Activated gamma-delta T cell treated with anti-CD3 and anti-CD28 coated beads, Interleukin-2, amount 50 U/mL, for 16 hours (primary cell): ENCODE data around the gene VMP1.
"Not testable (repeated sequence)": the region's sequence is repeated elsewhere in the genome, so short reads cannot be mapped to it uniquely, and the experiment has no call there.

Experiments used
- DNase-seq: peaks from one replicate; pipeline ENCODE4 v3.0.0-alpha.2; 2020; ENCODE audit warnings: low read depth

VMP1 gene

DNA sequence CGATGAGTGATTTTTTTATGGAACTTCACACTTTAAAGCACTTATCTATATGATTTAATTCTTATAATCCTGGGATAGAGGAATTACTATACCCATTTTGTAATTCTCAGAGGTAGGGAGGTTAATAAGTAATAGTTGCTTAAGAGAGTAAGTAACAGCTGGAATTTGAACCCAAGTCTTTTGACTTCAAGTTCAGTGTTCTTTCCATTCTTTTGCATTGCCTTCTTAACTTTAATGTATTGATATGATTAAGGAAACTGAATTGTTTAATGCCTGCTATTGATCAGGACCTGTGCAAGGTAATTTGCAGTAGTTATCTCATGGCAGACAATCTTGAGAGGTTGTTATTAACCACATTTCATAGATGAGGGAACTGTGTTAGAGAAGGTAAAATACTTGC, 106.8 kb downstream of the VMP1 start:
- DNase-seq, result no peak

DNA sequence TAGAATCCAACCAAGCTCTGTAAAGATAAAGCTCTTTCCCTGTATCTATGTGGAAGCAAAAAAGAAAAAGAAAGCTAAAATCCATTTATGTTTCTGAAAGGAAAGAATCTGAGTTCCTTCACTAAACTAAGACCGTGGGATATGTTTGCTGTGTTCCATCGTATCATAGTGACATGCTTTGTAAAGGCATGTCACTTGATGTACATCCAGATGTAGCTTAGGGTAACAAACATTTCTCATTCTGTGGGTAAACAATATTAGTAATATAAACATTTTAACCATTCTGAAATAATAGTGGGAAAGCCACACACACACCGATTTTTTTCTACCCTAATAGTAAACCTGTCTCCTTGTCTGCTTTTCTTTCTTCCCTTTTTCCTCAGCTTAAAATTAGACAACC, 107.2 kb downstream of the VMP1 start:
- no peak for DNase-seq

DNA sequence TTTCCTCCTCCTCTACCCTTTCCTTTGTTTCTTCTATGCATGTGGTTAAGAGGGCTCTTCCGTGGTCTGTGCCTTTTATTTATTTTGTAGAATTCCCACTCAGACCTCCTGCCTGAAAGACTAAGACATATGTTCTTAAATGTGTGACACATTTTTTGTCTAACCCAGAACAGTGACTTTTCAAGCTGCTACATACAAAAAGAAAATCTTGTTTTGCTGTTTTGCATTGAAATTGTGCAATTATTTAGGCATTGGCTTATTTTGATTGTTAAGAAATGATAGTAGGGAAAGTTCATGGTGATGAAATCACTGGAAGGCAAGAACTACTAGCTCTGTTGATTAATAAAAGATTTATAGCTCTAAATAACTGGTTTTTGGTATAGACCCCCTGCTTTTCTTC, 108.5 kb downstream of the VMP1 start:
- DNase-seq, result no peak

DNA sequence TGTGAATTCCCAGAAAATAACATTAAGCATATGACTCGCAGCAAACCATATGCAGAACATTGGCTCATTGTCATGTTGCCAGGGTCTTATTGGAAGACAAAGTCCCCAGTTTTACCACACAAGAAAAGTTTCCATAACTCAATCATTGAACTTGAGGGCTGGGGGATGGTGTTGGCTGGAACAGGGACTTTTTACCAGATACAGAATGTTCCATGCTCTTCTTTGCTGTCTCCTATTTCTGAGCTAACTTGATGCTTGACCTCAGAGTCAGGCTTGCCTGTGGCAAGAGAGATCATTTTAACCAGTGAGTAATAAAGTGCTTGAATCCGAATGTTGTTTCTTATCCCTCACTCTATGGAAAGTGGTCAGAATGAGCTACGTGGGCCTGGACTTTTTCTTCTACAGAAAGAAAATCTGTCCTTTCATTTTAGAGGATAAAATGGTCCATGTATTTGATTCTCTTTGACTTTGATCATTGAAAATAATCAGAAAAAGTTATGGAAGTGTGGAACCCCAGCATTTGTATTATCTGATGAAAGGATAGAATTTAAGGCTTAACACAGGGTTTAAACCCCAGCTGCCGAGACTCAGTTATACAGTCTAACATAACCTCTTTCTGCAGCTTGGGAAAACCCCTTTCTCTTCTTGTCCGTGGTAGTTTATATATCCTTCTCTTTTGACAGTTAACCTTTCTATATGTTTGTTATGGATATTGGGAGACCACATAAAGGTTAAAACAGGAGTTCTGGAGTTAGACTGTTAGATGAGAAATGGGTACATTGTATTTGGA, 118.3 kb downstream of the VMP1 start:
- no peak for DNase-seq

DNA sequence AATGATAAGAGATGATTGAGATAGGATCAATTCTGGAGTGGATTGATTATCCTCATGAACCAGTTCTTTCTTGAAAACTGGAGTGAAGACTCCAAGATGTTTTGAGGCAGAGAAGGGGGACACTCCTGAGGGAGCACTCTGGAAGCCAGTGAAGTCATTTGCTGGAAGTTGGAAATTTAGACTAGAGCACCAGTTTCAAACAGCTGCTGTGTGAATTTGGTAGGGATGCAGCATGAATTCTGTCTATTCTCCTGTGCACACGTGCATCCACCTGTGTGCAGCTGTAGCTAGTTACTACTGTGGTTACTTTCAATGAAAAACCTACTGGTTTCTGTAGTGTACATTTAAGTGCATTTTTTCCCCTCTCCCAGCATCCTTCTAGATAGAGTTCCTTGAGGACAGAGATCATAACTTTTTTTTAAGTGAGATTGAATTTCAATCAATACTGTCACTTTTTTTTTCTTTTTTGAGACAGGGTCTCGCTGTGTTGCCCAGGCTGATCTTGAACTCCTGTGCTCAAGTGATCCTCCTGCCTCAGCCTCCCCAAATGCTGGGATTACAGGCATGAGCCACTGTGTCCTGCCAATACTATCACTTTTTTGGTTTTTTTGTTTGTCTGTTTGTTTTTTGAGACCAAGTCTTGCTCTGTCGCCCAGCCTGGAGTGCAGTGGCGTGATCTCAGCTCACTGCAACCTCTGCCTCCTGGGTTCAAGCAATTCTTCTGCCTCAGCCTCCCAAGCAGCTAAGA, 119.4 kb downstream of the VMP1 start:
- DNase-seq, result no peak

DNA sequence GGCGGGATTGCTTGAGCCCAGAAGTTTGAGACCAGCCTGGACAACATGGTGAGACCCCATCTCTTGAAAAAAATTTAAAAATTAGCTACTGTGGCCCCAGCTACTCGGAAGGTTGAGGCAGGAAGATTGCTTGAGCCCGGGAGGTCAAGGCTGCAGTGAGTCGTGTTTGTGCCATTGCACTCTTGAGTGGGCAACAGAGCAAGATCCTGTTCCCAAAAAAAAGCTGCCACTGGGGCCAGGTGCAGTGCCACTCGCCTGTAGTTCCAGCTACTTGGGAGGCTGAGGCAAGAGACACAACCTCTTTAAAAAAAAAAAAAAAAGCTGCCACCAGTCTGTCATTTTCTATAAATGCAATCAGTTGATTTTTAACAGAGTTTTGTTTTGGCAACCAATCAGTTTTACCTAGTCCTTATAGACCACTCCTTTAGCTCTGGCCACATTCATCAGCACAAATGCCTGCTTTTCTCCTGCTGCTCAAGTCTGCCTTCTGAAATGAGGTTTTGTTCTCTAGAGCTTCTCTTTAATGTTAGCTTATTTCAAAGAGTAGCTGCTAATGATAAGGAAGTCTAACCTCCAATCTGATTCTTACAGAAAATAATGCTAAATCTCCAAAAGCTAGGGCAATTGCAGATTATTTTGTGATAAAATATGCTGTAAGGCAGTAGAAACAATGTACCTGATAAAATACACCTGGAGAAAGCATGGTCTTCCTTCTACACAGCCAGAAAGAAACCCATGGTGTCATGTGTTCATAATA, 120.4 kb downstream of the VMP1 start:
- no peak for DNase-seq

DNA sequence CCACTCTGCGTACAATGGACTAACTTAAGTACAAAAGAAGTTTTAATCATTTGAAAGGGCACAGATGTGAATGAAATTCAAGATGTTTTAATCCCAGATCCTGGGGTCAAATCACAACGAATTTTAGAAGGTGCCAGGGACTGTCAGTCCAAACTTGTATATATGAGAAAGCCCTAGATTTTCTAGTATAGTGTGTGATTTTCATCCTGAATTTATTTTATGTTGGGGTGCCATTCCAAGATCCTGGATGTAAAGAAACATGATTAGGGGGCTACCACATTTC, 121.0 kb downstream of the VMP1 start:
- DNase-seq, result no peak

DNA sequence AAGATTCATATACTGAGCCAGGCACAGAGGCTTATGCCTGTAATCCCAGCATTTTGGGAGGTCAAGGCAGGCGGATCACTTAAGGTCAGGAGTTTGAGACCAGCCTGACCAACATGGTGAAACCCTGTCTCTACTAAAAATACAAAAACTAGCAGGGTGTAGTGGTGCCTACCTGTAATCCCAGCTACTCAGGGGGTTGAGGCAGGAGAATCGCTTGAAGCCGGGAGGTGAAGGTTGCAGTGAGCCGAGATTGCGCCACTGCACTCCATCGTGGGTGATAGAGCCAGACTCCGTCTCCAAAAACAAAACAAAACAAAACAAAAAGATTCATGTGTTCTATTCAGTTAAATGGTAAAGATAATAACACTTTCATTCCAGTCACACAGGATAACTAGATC, 121.4 kb downstream of the VMP1 start:
- DNase-seq, result not testable (repeated sequence)

DNA sequence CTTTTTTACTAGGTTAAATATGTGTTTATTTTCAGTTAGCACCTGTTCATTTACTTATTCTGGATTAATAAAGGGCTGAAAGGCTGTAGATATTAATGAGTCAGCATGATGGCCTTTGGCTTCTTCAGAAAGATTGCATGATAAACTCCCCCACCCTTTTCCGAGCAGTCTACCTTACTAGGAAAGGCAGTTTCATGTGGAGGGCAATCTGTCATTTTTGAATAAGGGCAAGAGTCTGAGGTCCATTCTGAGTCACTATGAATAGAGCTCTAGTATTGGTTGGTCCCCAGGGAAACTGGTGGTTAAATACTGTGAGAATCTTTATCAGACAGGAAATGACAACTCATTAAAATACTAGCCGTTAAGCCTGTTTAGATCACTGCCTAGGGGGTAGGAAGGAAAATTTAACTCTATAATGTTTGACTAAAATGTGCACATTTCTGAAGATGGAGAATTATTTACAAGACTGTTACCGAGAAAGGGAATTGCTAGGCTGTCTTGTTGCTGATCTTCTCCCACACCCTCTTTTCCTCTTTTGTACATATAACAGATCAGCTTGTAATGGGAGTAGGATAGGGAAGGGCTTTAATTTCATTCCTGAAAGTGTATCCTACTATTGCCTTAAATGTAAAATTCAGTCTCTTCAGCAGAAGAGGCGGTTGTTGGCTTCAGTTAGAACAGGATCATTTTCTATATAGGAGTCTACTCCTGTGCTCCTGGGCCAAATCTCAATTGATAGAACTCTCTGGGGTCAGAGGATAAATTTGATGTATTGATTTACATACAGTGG, 122.0 kb downstream of the VMP1 start:
- DNase-seq, result no peak

DNA sequence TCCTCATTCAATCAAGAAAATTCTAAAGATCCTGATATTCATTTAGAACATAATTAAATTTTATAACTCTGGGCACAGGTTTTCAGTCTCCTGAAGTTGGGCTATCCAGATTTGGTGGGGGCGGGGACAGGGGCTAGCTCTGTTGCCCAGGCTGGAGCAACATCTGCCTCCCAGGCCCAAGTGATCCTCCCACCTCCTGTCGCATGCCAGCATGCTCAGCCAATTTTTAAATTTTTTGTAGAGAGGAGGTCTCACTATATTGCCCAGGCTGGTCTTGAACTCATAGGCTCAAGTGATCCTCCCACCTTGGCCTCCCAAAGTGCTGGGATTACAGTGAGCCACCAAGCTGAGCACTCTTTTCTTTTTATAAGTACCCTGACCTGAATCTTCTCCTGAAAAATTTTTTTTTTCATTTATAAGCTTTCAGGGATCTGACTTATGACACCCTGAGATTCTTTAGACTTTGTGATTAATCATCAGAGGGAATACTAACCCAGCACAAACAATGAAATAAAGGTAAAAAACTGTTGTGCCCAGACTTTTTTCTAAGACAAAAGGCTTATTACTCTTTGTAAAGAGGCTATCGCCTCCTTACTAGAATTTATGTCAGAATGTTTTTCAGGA, 122.7 kb downstream of the VMP1 start:
- DNase-seq, result no peak

DNA sequence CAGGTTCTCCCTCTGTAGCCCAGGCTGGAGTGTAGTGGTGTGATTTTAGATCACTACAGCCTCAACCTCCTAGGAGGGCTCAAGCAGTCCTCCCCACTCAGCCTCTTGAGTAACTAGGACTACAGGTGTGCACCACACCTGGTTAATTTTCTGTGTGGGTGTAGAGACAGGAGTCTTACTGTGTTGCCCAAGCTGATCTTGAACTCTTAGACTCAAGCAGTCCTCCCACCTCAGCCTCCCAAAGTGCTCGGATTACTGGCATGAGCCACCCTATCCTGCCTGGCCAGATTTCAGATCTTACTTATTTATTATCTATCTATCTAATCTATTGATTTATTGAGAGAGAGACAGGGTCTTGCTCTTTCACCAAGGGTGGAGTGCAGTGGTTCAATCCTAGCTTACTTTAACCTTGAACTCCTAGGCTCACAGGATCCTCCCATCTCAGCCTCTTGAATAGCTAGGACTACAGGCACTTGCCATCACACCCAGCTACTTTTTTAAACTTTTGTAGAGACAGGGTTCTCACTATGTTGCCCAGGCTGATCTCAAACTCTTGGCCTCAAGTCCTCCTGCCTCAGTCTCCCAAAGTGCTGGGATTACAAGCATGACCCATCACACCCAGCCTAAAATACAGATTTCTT, 123.5 kb downstream of the VMP1 start:
- no peak for DNase-seq

DNA sequence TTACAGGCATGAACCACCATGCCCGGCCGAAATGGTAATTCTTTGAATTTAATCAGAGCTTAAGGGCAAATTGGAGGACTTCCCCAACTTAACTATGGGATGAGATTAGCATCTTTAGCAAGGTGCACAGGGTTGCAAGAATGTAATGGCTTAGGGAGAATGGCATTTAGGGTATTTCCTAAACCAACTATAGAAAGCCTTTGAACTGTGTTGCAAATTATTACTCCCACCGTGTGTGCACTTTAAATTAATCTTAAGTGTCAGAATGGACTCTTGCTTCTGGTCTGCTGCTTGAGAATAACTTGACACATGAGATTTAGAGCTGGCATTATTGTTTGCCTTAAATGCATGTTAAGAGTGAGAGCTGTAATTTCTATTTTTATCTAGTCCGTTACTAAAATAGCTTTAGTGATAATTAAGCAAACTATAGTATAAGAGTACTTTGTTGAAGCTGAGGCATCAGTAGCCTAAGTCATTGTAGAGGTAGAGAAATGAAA, 125.5 kb downstream of the VMP1 start:
- DNase-seq, result no peak

DNA sequence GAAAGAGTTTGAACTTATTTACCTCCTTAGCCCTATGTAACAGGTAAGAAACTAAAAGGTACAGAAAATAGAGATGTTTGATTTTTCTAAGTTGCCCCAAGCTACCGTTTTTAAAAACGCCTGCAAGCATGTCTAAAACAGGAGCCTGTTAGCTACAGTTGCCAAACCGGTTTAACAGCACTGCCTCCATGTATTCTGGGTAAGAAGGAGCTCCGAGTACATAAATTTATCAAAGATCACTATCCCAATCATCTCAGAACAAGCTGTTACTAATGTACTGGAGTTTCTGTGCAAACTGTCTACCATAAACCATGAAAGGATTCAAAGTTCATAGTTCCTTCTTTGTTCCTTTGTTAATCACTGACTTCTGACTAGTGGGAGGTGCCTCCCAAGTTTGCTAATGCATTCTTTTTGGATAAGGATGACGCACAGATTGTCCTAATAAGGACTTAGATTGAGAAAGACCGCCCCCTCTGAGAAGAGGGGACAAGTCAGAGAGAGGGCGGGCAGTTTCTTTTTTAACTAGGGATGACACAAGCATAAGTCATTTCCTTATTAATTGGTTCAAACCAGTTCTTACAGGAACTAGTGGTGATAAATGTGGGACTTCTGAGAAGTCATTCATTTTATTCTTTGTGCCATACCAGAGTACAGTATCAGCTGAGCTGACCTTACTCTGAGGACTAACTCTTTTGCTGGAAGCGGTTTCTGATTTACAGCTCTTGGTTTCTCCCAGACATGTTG, 130.0 kb downstream of the VMP1 start:
- peak; percentile 51 for DNase-seq

DNA sequence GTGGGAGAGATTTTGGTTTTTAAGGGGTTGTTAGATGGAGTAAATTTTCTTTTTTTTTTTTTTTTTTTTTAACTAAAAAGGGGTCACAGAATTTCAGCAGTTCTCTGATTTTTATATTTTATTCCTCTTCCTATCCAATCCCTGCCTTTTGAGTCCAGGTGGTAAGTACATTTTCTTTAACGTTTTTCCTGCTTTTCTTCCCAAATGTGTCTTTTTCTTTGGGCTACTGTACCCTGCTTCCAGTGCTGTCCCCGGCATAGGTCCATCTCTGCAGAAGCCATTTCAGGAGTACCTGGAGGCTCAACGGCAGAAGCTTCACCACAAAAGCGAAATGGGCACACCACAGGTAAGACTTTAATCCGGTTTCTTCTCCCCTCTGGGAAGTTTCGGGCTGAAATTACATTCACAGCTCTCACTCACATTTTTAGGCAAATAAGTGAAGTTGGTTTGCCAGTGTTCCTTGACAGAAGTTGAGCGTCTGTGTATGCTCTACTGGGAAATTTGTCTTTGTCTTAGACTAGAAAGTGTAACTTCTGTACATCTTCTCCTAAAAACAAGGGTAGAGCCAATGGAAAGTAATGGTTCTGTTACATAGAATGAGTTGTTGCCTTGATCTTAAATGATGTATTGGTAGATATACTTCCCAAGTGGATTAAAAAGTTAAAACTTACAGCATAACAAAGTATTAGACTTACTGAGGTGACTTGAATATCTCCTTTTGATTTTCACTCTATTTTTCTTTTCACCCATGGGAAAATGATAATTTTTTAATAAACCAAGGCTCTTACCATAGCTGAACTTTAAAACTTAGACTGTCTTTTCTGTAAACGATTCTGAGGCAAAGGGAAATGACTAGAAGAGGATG, 130.8 kb downstream of the VMP1 start:
- DNase-seq, result no peak

DNA sequence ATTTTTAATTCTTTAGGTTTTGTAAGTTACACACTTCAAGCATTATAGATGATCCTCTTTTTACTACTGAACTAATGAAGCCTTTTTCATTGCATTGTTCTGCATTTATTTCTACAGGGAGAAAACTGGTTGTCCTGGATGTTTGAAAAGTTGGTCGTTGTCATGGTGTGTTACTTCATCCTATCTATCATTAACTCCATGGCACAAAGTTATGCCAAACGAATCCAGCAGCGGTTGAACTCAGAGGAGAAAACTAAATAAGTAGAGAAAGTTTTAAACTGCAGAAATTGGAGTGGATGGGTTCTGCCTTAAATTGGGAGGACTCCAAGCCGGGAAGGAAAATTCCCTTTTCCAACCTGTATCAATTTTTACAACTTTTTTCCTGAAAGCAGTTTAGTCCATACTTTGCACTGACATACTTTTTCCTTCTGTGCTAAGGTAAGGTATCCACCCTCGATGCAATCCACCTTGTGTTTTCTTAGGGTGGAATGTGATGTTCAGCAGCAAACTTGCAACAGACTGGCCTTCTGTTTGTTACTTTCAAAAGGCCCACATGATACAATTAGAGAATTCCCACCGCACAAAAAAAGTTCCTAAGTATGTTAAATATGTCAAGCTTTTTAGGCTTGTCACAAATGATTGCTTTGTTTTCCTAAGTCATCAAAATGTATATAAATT, 132.3 kb downstream of the VMP1 start:
- DNase-seq, result no peak

DNA sequence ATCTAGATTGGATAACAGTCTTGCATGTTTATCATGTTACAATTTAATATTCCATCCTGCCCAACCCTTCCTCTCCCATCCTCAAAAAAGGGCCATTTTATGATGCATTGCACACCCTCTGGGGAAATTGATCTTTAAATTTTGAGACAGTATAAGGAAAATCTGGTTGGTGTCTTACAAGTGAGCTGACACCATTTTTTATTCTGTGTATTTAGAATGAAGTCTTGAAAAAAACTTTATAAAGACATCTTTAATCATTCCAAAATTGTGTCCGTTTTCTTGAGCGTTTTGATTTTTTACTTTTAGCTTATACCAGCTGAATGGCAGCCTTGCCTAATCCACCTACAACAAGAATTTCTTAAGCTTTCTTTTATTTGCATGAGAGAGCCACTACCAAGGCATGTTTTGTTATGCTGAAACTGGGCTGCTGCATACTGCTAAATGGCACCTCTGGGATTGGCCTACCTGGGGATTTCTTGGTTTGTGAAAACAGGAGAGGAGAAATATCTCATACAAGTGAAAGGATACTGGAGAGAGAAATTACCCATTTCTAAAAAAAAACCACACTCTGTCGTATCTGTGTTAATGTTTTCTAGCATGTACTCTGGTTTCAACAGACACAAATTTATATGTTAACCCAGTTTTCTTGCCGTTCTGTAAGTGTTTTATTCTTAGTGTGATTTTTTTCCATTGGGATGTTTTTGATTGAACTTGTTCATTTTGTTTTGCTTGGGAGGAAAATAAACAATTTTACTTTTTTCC, 133.1 kb downstream of the VMP1 start:
- no peak for DNase-seq

DNA sequence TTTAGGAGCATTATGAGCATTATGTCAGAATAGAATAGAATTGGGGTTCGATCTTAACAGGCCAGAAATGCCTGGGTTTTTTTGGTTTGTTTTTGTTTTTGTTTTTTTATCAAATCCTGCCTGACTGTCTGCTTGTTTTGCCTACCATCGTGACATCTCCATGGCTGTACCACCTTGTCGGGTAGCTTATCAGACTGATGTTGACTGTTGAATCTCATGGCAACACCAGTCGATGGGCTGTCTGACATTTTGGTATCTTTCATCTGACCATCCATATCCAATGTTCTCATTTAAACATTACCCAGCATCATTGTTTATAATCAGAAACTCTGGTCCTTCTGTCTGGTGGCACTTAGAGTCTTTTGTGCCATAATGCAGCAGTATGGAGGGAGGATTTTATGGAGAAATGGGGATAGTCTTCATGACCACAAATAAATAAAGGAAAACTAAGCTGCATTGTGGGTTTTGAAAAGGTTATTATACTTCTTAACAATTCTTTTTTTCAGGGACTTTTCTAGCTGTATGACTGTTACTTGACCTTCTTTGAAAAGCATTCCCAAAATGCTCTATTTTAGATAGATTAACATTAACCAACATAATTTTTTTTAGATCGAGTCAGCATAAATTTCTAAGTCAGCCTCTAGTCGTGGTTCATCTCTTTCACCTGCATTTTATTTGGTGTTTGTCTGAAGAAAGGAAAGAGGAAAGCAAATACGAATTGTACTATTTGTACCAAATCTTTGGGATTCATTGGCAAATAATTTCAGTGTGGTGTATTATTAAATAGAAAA, 133.8 kb downstream of the VMP1 start:
- DNase-seq, result not testable (repeated sequence)
